Ramos (cell line): ENCODE measurements around the gene P2RY14.

Source experiments
- in situ Hi-C: fragments of 300-500 bp; cut with MboI; formaldehyde crosslinking; loops from one replicate; pipeline ENCODE4 v1.14.3; 2022; ENCODE audit warnings: low sequenced_read_pairs; ENCODE audit not compliant: unreplicated experiment

Gene P2RY14

DNA sequence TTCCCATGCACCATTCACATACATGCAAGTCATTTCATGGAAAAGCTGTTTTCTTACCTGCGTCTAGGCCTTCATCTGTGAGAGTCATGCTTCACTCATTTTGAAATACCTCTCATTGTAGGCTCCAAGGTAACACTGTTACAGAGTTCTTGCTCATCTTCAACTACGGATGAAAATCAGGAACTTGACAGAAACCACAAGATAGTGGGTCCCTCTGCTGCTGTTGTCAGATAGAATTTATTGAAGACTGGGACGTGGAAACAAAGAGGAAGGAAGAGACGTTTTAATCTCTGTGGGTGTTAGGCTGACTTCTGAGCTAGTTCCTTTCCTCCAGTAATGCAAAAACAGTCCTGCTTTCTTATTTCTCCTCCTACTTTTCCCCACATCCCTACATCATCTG lies at the start of gene P2RY14:
TSS of gene P2RY14 (minus strand) at position 313 of the 400 bp plus-strand sequence. CDS start 64,226 bp downstream, outside the sequence.
- in situ Hi-C loops: no loop called here

DNA sequence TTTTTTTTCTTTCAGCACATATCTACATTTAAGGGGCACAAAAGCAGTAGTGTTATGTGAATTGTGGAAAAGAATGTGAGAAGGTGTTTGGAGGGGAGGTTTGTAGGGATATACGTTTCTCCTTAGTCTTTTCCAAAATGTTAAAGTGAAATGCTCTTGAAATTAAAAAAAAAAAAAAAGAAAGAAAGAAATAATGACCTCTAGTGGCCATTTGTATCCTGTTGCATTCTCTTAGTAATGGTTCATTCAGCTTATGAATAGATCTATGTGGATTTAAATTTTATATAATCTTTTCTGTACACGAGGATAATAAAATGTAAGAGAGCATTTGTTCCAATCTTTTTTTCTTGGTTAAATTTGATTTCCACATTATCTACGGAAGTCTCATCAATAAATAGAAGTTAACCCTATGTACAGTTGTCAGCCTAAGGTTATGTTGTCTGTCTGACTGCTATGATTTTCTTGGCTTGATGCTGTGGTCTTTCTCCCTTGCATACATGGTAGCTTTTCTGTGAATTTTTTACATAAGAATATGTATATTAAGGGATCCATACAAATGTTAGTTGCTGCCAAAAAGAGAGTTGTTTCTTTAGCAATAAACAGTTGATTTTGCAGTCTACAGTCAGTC lies 49.3 kb upstream of the P2RY14 start:
- in situ Hi-C loops: no loop called here

DNA sequence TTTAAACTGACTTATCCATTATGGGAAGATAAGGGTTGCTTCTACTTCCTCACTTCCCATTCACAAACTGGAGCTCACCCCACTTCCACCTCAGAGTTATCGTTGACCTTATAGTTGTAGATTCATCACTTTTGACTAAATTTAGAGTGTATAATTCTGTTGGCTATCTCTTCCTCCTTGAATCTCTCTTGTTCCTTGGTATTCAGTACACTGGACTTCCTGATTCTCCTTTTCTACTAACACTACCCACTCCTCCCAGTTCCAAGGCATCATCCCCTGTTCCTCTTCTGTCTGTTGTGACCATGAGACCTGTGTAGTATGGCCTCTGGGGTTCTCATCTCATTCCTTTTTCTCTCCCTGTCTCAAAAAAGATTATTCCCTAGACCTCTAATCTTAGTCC lies 44.2 kb upstream of the P2RY14 start:
- in situ Hi-C loops: no loop called here

DNA sequence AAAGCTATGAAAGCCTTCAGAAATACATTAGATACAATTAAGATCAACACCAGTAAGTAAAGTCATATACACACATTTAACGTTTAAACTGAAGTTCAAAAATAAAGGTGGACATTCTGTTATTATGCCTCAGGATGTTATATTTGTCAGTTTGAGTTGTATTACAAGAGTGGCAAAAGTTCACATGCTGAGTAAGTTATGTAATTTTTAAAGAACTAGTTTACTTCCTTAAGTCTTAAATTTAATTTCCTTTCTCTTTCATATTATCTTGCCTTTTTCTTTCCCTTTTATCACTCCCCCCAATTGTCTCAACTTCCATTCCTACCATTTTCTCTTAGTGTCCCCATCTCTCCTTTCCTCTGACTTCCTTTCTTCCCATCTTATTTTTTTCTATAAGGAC lies 43.2 kb upstream of the P2RY14 start:
- in situ Hi-C loops: no loop called here

DNA sequence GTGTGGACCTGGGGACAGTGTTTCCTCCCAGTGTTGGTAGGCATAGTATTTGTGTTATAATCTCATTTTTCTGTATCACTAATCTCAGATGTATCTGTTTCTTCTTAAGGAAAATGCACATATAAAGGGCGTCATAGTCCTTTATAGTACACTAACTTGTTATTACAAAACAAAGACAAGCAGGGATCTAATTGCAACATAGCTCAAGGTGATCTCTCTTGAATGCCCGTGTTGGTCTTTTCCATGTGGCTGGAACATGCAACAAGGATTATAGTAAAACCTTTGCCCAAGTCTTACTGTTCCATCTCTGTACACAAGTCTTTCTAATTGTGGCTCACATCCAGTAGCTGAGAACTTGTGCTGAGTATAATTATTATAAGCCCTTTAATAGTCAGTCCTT lies 41.8 kb upstream of the P2RY14 start:
- in situ Hi-C loops: no loop called here

DNA sequence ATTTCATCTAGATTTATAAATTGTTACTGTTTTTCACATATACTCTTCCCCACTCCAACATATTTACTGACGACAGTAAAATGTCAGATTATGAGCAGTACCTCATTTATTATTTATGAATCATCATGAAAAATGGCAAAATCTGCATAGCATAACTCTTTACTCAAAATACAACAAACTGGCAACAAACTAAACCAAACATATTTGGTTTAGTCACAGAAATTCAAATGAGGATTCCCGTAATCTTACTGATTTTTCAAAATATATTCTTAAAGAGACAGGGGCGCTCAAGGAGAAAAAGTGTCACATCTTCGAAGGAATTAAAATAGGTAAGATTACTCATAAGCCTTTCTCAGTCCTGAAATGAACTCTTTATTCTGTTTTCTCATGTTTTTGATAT lies 41.3 kb upstream of the P2RY14 start:
- in situ Hi-C loops: no loop called here

GRCh38 chr3:151318991-151319390 lies 40.6 kb upstream of the P2RY14 start:
- in situ Hi-C loops: no loop called here

DNA sequence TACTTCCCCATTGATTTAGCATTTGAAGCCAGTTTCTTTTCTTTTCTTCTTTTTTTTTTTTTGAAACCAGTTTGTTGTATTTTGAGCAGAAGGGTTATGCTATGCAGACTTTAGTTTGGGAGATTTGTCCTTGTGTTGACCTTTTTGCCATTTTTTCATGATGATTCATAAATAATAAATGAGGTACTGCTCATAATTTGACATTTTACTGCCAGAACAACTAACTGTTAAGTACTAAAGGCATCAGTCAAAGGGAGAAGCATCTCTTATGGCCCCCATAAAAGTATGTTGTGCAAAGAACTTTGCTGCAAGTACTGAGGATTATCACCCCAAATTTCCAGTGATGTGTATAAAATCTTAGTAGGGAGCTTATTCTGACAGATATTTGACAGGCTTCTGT lies 40.0 kb upstream of the P2RY14 start:
- in situ Hi-C loops: no loop called here

DNA sequence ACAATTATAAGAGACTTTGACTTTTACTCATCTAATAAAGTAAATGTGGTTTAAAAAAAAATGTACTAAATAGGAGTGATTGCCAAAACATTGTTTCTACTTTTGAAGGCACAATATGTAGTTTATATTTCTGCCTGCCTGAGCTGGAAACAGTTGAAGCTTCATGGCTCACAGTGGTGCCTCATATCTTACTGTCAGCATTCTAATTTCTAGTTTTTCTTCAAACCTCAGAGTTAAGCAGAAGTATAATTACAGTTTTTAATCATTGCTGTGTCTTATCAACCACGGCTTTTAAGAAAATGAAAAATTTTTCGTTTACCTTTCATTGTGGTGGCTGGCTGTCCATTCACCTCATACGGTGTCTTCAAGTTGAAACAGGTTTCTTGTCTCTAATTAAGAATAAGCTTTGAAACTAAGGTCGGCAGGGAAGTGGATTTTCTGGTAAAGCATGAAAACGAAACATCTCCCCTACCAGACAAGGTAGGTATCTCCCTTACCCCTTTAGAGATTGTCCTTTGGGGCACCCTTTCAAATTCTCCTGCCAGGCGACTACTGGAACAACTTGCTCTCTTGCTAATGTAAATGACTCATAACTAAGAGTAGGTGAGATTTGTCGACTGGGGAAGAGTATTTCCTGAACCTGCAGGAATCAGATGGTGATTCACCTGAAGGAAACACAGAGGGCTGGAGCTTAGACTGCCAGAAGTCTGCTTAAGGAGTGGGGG lies 38.1 kb upstream of the P2RY14 start, which contains the start of gene GPR87:
TSS of gene GPR87 (minus strand) at position 554 of the 725 bp plus-strand sequence. CDS start 16,720 bp downstream, outside the sequence.
- in situ Hi-C loops: no loop called here

DNA sequence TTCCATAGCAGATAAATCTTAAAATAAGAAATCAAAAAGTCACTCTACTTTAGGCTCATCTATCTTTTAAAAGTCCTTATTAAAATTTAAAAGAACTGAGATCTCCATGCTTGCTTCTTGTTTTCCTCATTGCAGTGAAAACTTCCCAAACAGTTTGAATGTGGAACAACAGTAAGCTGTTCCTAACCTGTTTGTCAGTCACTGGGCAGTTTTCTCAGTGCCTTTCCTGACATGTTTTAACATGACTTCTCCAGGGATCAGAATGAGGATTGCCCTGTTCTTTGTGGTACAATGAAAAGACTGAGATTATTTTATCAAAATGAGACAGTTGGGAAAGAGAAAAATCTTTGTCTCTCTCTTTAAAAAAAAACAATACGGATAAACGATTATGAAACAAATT lies 37.5 kb upstream of the P2RY14 start:
- in situ Hi-C loops: no loop called here

DNA sequence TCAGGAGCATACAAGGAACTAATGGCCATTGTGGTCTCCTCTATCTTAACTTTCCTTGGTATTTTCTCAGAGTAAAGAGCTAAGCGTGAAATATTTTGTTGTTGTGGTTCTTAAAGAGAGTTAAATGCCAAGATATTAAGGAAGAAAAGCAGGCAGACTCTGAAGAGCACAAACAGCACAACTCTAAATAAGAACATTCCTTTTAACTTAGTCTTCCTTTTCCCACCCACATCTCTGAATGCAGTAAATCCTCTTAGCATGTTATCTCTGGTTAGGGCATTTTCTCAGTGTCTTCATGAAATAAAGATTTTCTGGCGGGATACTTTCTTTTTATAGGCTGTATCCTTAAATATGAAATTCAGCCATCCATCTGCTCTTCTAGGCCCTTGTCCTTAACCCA lies 36.8 kb upstream of the P2RY14 start:
- in situ Hi-C loops: no loop called here

DNA sequence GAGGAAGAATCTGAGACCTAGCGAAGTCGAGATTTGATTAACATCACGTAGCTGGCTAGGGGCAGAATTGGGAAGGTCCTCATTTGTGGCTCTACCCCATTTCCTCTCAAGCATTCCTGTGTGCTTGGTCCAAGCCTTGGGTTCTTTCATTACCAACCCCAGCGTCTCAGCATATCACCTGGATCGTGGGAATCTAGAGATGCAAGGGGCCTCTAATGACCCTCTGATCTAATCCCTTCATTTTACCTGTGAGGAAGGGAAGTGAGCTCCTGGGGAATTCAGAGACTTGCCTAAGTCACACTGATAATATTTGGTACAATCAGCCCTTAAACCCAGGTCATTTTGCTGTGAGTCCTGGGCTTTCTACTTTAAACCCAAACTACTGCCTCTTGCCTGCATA lies 36.3 kb upstream of the P2RY14 start:
- in situ Hi-C loops: no loop called here

- in situ Hi-C loops: no loop called here
Observed at GRCh38 chr3:151314137-151314536, 35.8 kb upstream of the P2RY14 start.

DNA sequence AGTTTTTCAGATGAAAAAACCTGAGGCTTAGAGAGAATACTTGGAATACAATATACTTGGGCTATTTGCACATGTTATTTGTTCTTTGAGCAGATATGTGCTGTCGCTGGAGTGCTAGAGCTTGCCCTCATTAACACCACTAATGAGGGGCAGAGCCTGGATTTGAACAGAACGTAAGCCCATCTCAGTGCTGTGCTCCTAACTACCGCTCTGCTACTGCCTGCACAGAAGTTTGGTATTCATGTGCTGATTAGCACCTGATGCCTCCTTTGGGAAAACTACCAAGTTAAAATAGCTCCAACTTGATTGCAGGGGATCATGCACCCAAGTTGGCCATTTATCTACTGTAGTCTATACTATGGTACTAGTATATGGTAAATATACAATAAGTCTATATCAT lies 34.6 kb upstream of the P2RY14 start:
- in situ Hi-C loops: no loop called here

- in situ Hi-C loops: no loop called here
Observed at GRCh38 chr3:151309566-151309965, 31.2 kb upstream of the P2RY14 start.

- in situ Hi-C loops: no loop called here
Observed at GRCh38 chr3:151307583-151308488, 29.5 kb upstream of the P2RY14 start.

DNA sequence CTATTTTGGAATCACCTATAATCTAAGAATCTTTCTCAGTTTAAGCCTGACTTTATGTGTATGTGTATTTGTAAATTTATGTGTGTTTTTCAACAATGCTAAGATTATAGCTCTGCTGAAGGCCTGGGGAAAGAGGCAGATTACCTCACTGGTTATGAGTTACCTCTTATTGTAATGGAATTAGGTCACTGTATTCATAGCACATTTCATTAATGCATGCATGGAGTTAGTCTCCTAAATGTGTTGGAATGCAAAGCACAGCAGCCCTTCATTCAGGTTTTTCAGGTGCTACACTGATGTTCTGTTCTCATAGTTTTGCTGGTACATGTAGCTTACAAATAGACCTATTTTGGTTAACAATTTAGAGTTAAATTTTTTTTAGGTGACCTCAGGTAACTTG lies 28.8 kb upstream of the P2RY14 start:
- in situ Hi-C loops: no loop called here

GRCh38 chr3:151306168-151306810 lies 27.9 kb upstream of the P2RY14 start:
- in situ Hi-C loops: no loop called here

GRCh38 chr3:151305775-151306151 lies 27.4 kb upstream of the P2RY14 start:
- in situ Hi-C loops: no loop called here

GRCh38 chr3:151305060-151305774 lies 26.9 kb upstream of the P2RY14 start:
- in situ Hi-C loops: no loop called here
